T-helper 2 cell (primary cell): ENCODE data around the gene ARHGDIB.

Experiments used
- DNase-seq, 5 experiments: peaks; one replicate each; pipeline versions ENCODE4 v3.0.0 to v3.0.0-alpha.2; 2012 to 2022

ARHGDIB gene

DNA sequence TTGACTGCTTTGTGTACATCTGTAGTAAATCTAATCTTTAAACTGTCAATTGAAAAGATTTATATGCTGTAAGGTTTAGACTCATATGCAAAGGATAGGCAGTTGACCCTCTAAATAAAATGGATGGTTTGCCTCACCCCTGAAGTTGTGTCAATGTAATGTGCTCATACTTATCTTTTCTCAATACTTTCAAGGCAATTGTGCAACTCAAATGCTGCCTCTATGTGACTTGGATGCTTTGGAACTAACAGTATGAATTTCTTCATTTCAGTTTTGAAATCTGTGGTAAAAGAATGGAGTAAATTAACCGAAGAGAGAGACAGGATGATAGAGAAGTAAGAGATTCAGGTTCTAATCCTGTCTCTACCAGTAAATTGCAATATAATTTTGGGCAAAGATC, 21.2 kb upstream of the ARHGDIB start:
- peak in 1 of 5 experiments; percentile 35 for DNase-seq

DNA sequence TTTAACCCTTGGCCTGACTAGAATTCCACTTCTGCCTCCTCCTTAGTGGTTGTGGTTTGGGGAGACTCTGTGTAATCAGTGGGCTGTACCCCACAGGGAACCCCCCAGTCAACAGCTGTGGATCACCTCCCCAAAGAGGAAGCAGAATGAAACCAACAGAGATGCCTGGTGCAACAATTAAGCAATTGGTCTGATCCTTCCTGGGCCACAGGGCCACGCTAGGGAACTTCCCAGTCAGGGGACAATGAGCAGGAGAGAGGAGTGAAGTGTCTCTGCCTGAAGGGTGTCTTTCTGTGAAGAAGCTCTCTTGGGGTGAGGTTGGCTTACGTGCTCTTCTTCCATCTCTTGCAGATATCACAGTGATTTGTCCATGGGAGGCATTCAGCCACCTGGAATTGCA, 19.6 kb upstream of the ARHGDIB start:
- DNase-seq = no peak

DNA sequence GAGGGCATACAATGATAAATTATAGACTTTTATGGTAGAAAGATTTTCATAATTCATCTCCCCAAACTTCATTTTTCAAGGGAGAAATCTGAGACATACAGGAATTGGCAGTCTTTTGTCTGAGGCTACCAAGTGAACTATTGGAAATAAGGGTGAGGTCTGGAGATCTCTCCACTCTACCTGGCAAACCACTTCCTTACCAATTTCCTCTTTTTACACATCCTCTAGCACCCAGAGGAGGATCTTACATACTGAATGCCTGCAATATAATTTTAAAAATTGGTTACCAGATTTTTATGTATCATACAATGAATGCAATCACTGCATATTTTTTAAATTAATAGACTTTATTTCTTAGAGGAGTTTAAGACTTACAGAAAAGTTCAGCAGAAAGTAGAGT, 18.1 kb upstream of the ARHGDIB start:
- DNase-seq = no peak

DNA sequence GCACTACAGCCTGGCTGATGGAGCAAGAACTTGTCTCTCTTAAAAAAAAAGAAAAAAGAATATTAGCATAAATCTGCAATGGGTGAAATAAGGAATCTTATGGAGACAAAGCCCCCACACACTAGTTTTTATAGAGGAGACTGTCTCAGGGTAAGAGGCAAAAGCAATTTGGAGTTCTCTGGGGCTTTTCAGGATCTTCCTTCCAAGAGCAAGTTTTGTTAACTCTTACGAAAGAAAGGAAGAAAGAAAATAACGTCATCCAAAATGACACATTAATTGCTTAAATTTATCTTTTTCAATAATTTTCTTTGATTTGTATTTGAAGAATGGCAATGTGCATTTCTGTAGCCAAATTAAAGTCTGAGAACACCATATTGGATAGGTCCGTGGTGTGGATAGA, 15.3 kb upstream of the ARHGDIB start:
- DNase-seq = no peak

DNA sequence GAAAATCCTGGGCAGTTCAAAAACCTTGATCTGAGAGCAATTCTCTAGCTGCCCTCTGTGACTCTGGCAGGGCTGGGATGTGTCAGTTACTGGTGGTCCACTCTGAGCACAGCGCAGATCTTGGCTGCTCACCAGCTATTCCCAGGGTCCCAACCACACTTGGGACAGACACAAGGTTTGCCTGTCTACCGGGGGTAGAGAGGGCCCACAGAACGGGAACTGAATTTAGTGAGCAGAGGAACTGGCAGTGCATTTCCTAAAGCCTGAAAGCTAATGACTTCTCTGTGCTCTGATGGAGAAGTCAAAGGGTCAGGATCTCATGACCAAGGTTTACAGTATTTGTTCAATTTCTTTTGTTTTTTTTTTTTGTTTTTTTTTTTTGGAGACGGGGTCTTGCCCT, 14.1 kb upstream of the ARHGDIB start:
- DNase-seq = no peak

DNA sequence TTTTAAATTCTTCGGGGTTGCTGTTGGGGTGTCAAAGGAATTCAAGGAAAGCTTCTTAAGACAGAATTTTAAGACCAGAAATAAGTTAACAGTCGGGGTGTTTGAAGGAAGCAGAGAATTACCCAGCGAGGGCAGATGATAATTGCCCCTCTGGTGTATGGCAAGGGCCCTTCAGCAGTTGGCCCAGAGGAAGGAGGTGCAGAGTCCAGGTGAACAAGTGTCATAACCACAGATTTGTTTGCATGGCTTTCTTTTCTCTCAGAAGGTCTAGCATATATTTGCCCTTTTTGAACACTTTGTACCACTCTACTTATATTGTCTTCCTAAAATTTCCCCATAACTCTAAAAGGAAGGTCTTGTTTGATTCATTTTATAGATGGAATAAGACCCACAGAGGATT, 13.2 kb upstream of the ARHGDIB start:
- DNase-seq = no peak

DNA sequence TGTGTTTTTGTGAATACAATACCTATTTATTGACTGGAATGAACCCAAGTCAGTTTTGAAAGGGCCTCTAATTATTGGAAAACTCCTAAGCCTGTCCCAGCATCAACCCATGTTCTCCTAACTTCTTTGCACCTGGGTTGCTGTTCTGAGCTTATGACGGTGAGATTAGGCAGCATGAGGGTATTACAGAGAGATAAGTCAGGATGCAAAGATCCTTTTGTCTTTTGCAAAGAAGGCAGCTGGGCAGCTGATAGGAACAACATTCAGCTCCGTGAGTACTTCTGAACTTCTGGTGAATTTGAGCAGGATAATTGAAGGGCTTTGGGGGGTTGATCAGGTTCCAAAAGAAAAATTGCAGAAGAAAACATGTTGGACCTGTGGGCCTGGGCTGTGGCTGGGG, 11.4 kb upstream of the ARHGDIB start, which contains the start of gene PDE6H:
TSS of gene PDE6H (plus strand) at position 227 of the 400 bp plus-strand sequence. CDS start 4,971 bp downstream, outside the sequence.
- no peak for DNase-seq

DNA sequence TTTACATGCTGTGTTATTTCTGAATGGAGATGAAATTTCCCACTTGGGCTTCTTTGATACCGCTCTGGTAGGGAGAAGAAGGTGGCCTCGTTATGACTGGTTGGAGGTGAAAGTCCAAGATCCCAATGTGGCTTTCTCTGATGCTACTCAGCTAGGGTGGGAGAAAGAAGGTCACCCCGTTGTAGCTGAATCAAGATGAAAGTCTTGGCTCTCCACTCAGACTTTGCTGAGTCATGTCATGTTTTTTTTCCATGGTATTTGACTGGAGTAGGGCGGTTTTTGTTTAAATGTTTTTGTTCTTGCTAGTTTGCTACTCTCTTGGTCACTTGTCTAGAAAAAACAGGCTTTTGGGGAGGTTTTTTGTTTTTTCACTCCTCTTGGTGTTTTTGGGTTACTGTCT, 9.1 kb upstream of the ARHGDIB start:
- DNase-seq = no peak

DNA sequence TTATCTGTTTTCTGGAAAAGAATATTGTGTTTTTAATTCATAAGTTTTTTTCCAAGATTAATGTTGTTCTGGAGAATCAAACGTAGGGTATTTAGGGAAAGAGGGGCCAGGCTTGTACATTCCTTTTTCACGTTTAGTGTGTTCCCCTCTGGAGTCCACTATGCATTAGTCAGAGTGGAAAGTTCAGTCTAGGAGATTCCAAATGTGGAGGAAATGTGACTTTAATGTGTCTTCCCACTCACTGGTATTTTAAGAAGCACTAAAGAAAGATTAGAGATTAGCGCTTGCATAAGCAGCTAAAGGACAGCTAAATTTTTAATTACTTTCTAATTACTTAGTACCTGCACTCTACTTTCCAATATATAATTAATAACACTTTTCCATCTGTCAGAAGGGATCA, 7.1 kb upstream of the ARHGDIB start:
- no peak for DNase-seq

DNA sequence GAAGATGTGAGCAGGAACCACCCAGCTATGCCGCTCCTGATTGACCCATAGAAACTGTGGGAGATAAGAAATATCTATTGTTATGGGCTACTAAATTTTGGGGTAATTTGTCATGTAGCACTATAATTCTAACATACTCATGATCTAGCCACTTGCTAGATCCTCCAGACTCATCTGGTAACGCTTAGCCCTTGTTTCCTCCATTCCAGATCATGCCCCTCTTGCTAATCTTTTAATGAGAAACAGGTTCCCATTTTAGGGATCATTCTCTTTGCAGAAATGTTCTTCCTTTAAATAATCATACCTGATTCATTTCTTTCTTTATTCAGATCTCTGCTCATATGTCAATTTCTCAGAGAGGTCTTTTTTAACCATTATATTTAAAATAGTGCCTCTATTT, 3.8 kb upstream of the ARHGDIB start:
- DNase-seq = no peak

DNA sequence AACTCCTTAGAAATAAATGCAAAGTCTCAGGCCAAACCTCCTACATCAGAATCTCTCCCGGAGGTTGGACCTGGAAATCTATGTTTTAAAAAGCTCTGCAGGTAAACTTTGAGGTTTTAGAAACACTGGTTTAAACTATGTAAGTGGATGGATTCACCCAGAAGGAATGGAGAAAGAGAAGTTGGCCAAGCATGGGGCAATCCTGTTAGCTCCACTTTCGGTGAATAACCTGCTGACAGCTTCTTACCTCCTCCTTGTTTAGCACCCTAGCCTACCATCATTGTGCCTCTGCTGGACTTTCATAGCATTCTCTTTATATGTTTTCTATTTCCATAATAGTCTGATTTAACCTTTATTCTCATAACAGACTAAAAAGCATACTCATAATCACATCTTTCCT, 3.0 kb upstream of the ARHGDIB start:
- no peak for DNase-seq

DNA sequence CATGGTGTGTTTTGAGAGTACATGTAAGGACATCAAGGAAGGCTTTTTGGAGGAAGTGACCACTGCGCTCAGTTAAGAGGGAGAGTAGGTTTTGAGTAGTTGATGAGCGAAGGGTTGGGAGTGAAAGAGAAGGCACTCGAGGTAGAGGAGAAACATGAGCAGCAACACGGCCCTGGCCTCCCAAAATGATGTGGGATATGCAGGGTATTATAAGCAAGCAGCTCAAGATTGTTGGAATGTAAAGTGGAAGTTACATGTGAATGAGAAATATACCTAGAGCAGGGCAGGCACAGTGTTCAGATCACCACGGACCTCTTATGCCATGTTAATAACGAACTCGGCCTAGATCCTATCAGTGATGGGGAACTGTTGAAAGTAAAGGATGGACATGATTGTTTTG, 2.1 kb upstream of the ARHGDIB start:
- no peak for DNase-seq

DNA sequence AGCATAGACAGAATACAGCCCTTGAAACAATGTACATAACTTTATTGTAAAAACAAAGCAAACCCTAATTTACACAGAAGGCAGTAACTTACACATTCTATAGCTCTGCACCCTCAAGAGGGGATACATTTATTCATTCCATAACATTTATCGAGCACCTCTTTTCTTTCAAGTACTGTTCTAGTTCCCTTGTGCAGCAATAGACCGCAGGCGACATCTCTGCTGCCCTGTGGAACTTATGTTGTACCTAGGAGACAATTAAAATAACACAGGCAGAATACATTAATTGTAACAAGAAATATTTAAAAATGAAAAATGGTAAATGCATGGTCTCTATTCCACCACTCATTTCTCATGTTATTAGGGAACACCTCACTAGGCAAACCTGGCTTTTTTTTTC, 1.4 kb upstream of the ARHGDIB start:
- peak in 1 of 5 experiments; percentile 67 for DNase-seq

DNA sequence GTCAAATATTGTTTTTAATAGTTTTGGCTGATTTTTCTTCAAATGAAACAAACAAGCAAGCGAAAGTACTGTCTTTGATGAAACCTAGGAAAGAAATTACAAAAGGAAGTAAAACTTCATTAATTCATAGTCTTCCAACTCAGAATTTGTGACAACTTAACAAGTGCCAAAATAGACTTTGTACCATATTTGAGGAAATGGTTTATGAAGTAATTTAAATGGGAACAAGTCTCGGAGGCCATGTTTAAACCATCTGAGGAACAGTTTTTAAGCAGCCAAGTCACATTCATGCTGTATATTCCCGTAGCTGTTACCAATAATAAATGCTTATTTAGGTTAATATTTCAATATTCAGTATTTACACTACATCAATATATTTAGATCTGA, 745 bp upstream of the ARHGDIB start:
- peak in 1 of 5 experiments; percentile 62 for DNase-seq

DNA sequence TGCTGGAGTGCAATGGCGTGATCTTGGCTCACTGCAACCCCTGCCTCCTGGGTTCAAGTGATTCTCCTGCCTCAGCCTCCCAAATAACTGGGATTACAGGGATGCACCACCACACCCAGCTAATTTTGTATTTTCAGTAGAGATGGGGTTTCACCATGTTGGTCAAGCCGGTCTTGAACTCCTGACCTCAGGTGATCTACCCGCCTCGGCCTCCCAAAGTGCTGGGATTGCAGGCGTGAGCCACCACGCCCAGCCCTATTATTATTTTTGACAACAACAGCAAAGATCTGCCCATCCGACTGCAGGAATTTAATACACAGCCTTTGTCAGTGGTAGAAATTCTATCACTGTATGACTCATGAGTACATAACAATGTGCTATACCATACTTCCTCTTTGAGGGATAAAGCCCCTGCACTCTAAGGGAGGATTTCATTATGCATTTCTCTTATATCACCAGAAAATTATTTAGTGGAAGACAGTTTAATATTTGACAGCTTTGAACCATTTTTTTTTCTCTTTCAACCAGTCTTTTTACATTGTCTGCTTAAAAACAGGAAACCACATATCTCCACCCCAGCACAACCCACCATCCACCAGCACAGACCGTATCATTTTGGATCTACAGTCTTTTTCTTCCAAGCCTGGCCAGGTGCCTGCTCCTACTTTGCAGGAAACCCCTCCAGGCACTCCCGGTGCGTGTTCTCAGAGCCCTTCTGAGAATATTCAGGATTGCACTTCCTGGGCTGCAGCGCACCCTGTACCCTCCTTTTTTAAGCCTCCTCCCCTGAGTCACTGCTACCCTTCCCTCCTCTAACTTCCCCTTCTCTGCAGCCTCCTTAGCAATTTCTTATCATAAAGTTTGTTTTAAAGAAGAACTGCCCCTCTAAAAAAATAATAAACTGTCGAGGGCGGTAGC, 594 bp downstream of the ARHGDIB start:
- peak in 3 of 5 experiments; percentile 42 to 82 (median 68) for DNase-seq

DNA sequence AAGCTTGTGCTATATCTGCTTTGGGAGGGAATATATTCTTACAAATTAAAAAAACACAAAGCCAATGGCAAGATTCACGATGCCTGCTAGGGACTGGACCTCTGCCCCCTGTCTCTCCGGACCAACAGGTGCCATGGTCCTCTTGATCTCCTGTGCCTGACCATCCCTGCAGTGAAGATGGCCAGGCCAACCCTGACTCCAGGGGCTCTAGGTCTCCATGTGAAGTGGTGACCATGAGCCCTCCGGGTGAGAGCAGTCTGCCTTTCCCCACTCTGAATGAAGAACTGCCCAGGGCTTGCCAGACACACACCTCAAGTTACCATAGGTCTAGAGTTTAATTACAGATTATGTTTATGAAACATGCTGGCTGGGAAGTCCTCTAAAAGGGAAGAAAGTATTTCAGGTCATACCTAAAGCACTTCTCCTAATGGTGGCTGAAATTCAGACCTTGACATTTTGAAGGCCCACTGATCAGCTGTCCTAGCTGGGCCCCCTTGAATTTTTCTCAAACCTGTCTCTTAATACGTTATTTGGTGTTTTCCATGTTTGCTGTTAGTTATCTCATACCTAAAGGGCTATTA, 1.4 kb downstream of the ARHGDIB start:
- DNase-seq = no peak

DNA sequence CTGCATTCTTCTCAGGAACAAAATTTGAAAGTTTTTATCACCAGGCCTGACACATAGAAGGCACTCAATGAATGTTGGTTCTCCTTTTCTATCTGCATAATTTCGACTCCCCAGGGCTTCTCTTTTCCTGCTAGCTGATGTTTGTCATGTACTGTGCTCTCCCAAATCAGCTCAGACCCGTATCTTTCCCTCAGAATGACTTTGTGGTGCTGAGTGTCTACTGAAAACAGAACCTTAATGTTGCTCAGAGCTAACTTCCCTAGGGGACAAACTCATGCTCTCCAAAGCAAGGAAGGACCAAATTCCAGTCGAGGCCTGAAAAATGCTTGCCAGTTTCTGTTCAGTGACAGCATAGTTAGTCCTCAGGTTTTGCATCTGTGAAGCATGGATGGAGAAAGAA, 1.9 kb downstream of the ARHGDIB start:
- no peak for DNase-seq

DNA sequence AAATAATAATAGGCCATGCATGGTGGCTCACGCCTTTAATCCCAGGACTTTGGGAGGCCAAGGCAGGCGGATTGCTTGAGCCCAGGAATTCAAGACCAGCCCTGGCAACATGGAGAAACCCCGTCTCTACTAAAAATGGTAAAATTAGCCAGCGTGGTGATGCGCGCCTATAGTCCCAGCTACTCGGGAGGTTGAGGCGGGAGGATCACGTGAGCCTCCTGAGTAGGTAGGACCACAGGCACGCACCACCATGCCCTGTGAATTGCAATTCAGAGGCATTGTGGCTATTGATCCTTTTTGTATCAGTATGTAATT, 2.3 kb downstream of the ARHGDIB start:
- DNase-seq = peak in 2 of 5 experiments; percentile 18 to 70

DNA sequence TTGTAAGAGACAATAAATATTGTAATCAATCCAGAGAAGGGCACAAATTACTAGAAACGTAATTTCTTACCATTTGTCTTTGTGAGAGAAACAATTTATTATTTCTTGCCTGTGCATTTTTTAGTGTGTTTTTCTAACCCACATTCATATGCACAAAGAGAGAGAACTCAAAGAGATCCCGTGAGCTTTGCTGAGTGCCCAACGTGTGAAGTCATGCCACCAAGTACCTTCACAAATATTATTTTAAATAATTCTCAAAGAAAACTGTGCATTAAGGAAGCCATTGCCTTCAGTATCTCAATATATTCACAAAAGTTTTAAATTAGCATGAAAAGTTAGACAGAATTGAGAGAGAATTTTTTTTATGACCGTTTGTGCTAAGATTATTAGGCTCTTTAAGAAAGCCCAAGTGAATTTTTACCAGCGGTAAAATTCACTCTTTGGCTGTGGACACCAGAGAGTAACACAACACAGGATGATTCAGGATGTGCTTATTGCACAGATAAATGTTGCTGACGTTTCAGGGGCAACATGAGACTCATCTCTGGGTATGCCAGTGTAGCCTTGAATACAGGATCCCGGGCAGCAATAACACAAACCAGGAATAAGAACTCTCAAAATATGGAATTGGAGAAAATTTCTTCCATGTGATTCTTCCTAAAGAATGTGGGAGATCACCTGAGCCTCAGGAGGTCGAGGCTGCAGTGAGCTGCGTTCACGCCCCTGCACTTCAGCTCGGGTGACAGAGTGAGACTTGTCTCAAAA, 2.9 kb downstream of the ARHGDIB start:
- peak in 3 of 5 experiments; percentile 9 to 57 (median 18) for DNase-seq

DNA sequence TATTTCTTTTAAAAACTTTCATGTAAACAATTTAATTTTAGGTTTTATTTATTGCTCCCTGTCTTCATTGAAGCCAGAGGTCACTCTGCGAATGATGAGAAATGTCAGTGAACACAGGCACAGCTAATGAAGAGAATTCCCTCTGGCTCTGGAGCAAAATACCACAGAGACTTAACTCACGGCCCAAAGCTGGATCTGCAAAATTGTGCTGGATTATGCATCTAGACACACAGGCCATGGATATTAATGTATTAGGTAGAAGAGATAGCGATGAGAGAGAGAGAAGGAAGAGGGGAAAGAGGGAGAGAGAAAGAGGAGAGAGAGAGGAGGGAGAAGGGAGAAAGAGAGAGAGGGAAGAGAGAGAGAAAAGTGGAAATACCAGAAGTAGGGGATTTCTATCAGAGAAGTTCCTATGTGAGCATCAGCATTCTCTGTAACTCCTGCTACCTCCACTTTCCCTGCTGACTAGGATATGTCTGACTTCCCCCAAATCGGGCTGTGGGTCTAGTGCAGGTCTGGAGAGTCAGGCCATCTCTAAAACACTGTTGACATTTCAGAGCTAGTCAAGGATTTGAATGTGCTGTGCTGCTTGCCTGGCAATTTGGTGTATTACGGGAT, 3.7 kb downstream of the ARHGDIB start:
- no peak for DNase-seq

DNA sequence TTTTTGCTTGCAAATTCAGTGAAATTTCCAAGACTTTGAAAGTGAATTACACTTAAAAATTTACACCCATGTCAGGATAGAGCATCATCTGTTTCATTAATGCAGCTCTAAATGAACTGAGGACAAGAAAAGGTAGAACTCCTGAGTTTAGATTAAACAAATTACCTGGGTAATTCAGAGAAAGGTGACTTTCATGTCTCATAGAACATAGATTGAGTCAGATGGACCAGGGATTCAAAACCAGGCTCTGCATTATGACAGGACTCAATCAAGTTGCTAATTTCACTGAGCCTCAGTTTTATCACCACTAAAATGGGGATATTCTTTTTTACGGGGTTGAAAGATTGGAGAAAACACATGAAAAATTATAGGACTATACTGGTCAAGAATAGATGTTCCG, 4.5 kb downstream of the ARHGDIB start:
- no peak for DNase-seq

DNA sequence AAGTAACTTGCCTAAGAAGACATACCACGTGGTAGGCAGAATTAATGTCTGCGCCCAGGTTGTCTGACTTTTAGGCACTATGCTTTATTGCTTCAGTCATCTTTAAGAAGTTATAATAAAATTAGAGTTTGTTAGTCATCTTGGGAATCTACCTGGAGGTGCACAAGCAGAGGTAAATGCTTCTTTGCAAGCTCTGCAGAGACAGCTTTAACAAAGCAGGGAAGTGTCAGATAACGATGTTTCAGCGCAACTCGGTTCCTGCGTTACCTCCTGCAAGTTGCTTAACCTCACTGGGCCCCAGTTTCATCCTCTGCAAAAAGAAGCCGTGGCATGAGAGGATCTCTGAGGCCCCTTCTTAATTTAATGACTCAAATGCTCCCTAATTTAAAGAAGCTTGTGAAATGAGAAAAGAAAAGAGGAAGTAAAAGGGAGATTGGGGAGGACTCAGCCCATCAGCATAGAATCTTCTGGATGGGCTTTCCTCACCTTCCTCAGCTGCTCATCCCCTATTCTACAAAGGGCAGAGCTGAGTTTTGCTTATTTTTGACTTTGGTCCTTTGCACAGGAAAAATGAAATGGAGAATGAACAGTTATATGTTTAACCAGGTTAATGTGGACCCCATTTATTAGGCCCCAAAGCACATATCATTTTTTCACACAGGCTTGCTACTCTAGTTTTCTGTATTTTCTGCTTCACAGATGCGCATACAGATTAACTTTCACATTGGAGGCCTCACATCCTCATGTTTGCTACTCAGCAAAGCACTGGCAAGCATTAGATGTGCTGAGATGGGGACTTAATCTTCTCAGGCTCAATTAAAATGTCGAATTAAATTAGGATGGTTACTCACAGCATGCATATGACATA, 5.1 kb downstream of the ARHGDIB start:
- DNase-seq = peak in 1 of 5 experiments; percentile 58
